ENCODE data around the gene AK4. TPM values are rescaled to one million over a fixed set of nuclear protein-coding genes. Genes with fewer than 3 reads are reported as not detected.
A peak's percentile ranks its signal among the peaks of the same experiment; 100 is the strongest.

Gene AK4
- total and polyA plus RNA-seq, 2 of the 4 experiments (the other 2 are of a cell fraction), result 12.4 to 30.3 TPM

GRCh38 chr1:65265651-65266351 is 117.8 kb downstream of the AK4 start:
- H3K9me1 ChIP-seq (ENCODE audit: insufficient read depth, low read length), result no peaks in the 10 kb centered on the region
- H3K4me3 ChIP-seq (ENCODE audit: insufficient read depth, low read depth, low read length), result peak overlapping the region; percentile 33
- peak; percentile 76 for ATAC-seq (ENCODE audit: low read depth)
- H3K9ac ChIP-seq (ENCODE audit: low read depth, low read length), result no peak overlapping the region
- peaks cover 22% of the 10 kb centered on the region for H3K27me3 ChIP-seq (ENCODE audit: control insufficient read depth, insufficient read depth, low read length)
- H3K14ac ChIP-seq (replicated peaks; ENCODE audit: low read depth, low read length), result no peak overlapping the region
- H4K5ac ChIP-seq (ENCODE audit: low read depth, low read length), result no peak overlapping the region
- no peak overlapping the region for H2BK15ac ChIP-seq (ENCODE audit: low read depth, low read length)
- CTCF ChIA-PET, result interaction anchor here (0.9 kb wide), 1 partner anchor 17 kb away, joined by 3 read pairs; no protein-coding TSS in a partner anchor
- H4K8ac ChIP-seq (ENCODE audit: low read depth in 2 of 2, low read length in 2 of 2), result no peak overlapping the region
- H2BK120ac ChIP-seq (ENCODE audit: low read depth, low read length), result no peak overlapping the region
- H3K4ac ChIP-seq (ENCODE audit: low read depth, low read length), result no peak overlapping the region
- in situ Hi-C loops (cut with MboI; ENCODE audit: low sequenced_read_pairs) (no loop called here), dilution Hi-C loops (cut with HindIII; ENCODE audit: low sequenced_read_pairs, unreplicated experiment) (no loop called here), intact Hi-C loops (cut with micrococcal nuclease) (no loop called here)
- H3K56ac ChIP-seq (ENCODE audit: extremely low read depth, insufficient read depth, low read length), result no peak overlapping the region
- H2AFZ ChIP-seq (replicated peaks; ENCODE audit: low read length, poor library complexity), result peak overlapping the region; percentile 78
- peak overlapping the region; percentile 36 for H3K4me2 ChIP-seq (ENCODE audit: low read depth, low read length)
- no peak for TF ChIP-seq MAFK (IDR thresholded peaks at IDR 0.05; ENCODE audit: low read depth, low read length)
- TF ChIP-seq FOS (IDR thresholded peaks at IDR 0.05; ENCODE audit: low read depth, low read length), result no peak
- no peak for TF ChIP-seq MAZ (IDR thresholded peaks at IDR 0.05; ENCODE audit: borderline replicate concordance, low read depth, low read length)
- TF ChIP-seq RFX5 (IDR thresholded peaks at IDR 0.05; ENCODE audit: low read depth, low read length), result no peak
- TF ChIP-seq USF2 (IDR thresholded peaks at IDR 0.05; ENCODE audit: low read depth, low read length), result no peak
- no peak for TF ChIP-seq CHD1 (IDR thresholded peaks at IDR 0.05; ENCODE audit: low read depth, low read length)
- TF ChIP-seq NFE2L2 (IDR thresholded peaks at IDR 0.05; ENCODE audit: low read depth, low read length), result no peak
- no peak for TF ChIP-seq RCOR1 (IDR thresholded peaks at IDR 0.05; ENCODE audit: insufficient replicate concordance, low read length)
- TF ChIP-seq MXI1 (IDR thresholded peaks at IDR 0.05; ENCODE audit: borderline replicate concordance, low read depth, low read length), result no peak
- TF ChIP-seq RAD21 (IDR thresholded peaks at IDR 0.05; ENCODE audit: low read length), result no peak
- no peak for TF ChIP-seq POLR2A (IDR thresholded peaks at IDR 0.05; ENCODE audit: low read depth, low read length)
- no peak for TF ChIP-seq SMC3 (IDR thresholded peaks at IDR 0.05; ENCODE audit: low read depth, low read length)
- no peak for TF ChIP-seq BHLHE40 (IDR thresholded peaks at IDR 0.05; ENCODE audit: low read depth, low read length)
- TF ChIP-seq CTCF (conservative IDR thresholded peaks at IDR 0.05; ENCODE audit: low read depth, low read length), result no peak
- TF ChIP-seq CEBPB (IDR thresholded peaks at IDR 0.05; ENCODE audit: low read depth, low read length), result no peak
- TF ChIP-seq ELK1 (IDR thresholded peaks at IDR 0.05; ENCODE audit: borderline replicate concordance, low read depth, low read length), result no peak
- H2AK9ac ChIP-seq (replicated peaks; ENCODE audit: low read depth, low read length, poor library complexity), result peak overlapping the region; percentile 50
- no peaks in the 10 kb centered on the region for H3K4me1 ChIP-seq (ENCODE audit: control insufficient read depth, insufficient read depth, low read length)
- BruUV-seq (replicated peaks), result no TSS peak
- H3K18ac ChIP-seq (ENCODE audit: low read depth, low read length), result no peak overlapping the region
- WGBS, 2 experiments (ENCODE audit: extremely low coverage in 2 of 2, insufficient read length in 1 of 2), result 3% methylated on average over 35 of the region's 59 CpGs; no CpG with 5 or more reads in 1 of the 2 experiments
- no peaks in the 10 kb centered on the region for H3K79me1 ChIP-seq (ENCODE audit: low read depth in 1 of 2, low read length in 2 of 2)
- no peak overlapping the region for H3K23ac ChIP-seq (ENCODE audit: low read depth, low read length)
- no peaks in the 10 kb centered on the region for H3K36me3 ChIP-seq (ENCODE audit: control insufficient read depth, insufficient read depth, low read length)
- H2BK5ac ChIP-seq (ENCODE audit: low read depth, low read length, poor library complexity, severe bottlenecking), result no peak overlapping the region
- POLR2A ChIA-PET (ENCODE audit: unreplicated experiment), result no interaction called here
- H3K27ac ChIP-seq (ENCODE audit: insufficient read depth, low read length), result no peak overlapping the region
- H2BK20ac ChIP-seq (ENCODE audit: low read depth, low read length), result no peak overlapping the region
- H3K9me3 ChIP-seq (ENCODE audit: control insufficient read depth, insufficient read depth, low read length), result no peaks in the 10 kb centered on the region
- no peaks in the 10 kb centered on the region for H4K20me1 ChIP-seq (ENCODE audit: insufficient read depth, low read length)
- H4K91ac ChIP-seq (ENCODE audit: insufficient read depth, low read depth, low read length), result no peak overlapping the region
- H2AK5ac ChIP-seq (ENCODE audit: low read depth, low read length), result no peak overlapping the region
- no peak for DNase-seq

Measured in IMR-90 (cell line).